Stimulated activated CD4-positive, alpha-beta T cell treated with anti-CD3 and anti-CD28 coated beads, TNF-alpha, amount 100 ng/mL, for 24 hours (primary cell): ENCODE measurements around the gene ANKRD40CL.

Source experiments
- DNase-seq, 3 experiments: peaks; one replicate each; pipeline ENCODE4 v3.0.0-alpha.2; 2020; ENCODE audit warnings: low read depth in 3 of 3

Gene ANKRD40CL

GRCh38 chr17:50715471-50715870 lies 51.8 kb downstream of the ANKRD40CL start:
- no peak for DNase-seq

- DNase-seq: no peak
Observed at GRCh38 chr17:50712641-50713040, 54.7 kb downstream of the ANKRD40CL start.
